HepG2 (cell line): ENCODE results near the gene CADPS.

ENCODE experiments used
- HNRNPUL1 ChIP-seq: fragments of 200-400 bp; formaldehyde crosslinking; IDR thresholded peaks from 2 replicates; pipeline ENCODE4 v1.6.1; 2017; ENCODE audit warnings: low read depth, mild to moderate bottlenecking, low read length, moderate library complexity
- MYC ChIP-seq: sonication (generic); formaldehyde crosslinking; IDR thresholded peaks from 2 replicates; pipeline ENCODE4 v1.9.0; 2021; ENCODE audit warnings: missing genetic modification reagents, borderline replicate concordance
- PHF21A ChIP-seq: sonication (generic); formaldehyde crosslinking; IDR thresholded peaks from 2 replicates; pipeline ENCODE4 v1.5.0; 2020; ENCODE audit warnings: mild to moderate bottlenecking, missing genetic modification reagents
- SMAD1 ChIP-seq: sonication (generic); formaldehyde crosslinking; IDR thresholded peaks from 2 replicates; pipeline ENCODE4 v1.4.0; 2020; ENCODE audit warnings: missing genetic modification reagents, low read depth, mild to moderate bottlenecking, borderline replicate concordance
- SNAPC2 ChIP-seq: sonication (generic); formaldehyde crosslinking; IDR thresholded peaks from 2 replicates; pipeline ENCODE4 v1.8.1; 2022; ENCODE audit warnings: mild to moderate bottlenecking, missing genetic modification reagents
- ZNF143 ChIP-seq: sonication (generic); formaldehyde crosslinking; IDR thresholded peaks from 2 replicates; pipeline ENCODE4 v1.4.0; 2020; ENCODE audit warnings: missing genetic modification reagents
- TF ChIP-seq, protein P1 (sequence below): sonication (generic); formaldehyde crosslinking; conservative IDR thresholded peaks from 2 replicates; pipeline ENCODE4 v1.5.0; 2020; ENCODE audit warnings: missing genetic modification reagents

DNA sequence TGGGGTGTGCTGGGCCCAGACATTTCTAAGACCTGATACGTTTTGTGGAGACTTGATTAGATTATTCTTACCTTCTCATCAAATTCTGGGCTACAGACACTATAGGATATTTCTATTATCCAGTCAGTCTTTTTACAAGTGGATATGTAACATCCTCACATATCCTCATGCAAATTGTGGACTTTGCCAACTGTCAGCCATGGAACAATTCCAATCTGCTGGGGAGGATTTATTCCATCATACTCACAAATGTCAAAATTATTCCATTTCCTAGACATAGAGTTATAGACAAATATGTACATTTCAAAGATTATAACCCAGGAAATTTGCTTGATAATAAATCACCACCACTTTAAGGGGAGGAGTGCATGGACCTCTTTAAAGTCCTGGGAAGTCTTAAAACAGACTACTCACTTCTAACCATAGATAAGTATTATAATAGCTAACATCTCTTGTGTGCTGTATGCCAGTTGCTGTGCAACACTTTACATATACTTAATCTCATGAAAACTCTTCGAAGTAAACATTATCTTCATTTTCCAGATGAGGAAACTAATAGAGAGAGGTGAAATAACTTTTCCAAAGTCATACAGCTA lies 44.4 kb downstream of the CADPS start:
- TF ChIP-seq PHF21A (CRISPR knock-in tag) (no peak), SNAPC2 (CRISPR knock-in tag) (no peak), SMAD1 (CRISPR knock-in tag) (no peak), ZNF143 (CRISPR knock-in tag) (no peak), MYC (CRISPR knock-in tag) (no peak), HNRNPUL1 (no peak)
- TF ChIP-seq, protein P1, sequence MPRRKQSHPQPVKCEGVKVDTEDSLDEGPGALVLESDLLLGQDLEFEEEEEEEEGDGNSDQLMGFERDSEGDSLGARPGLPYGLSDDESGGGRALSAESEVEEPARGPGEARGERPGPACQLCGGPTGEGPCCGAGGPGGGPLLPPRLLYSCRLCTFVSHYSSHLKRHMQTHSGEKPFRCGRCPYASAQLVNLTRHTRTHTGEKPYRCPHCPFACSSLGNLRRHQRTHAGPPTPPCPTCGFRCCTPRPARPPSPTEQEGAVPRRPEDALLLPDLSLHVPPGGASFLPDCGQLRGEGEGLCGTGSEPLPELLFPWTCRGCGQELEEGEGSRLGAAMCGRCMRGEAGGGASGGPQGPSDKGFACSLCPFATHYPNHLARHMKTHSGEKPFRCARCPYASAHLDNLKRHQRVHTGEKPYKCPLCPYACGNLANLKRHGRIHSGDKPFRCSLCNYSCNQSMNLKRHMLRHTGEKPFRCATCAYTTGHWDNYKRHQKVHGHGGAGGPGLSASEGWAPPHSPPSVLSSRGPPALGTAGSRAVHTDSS (CRISPR knock-in tag) = no peak
